GM21367 (cell line): ENCODE results near the gene TMEM94.
"Not testable (repeated sequence)": the region's sequence is repeated elsewhere in the genome, so short reads cannot be mapped to it uniquely, and the experiment has no call there.

Experiments used
- ATAC-seq: cut with Tn5 transposase; IDR thresholded peaks from one replicate; pipeline ENCODE4 v1.9.1; 2021; ENCODE audit not compliant: unreplicated experiment

The TMEM94 gene

DNA sequence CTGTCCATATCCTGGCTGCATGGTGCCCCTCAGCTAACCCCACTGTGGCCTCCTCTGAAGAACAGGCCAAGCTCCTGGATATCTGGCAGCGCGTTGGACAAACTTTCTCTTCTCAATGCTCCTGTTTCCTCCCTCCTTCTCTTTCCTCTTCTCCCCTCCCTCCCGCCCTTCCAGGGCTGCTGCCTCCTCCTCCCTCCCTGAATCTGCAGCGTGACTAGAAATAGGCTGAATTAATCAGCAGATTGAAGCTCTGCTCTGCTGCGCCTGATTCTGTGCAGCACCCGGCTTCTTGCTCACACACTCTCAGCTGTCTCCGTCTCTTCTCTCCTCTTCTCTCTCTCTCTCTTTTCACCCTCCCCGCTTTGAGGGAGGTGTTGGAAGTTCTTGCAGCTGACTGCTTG lies 19.8 kb downstream of the TMEM94 start:
- ATAC-seq, result no peak

GRCh38 chr17:75476752-75477489 lies 20.5 kb downstream of the TMEM94 start:
- ATAC-seq, result no peak

- ATAC-seq, result not testable (repeated sequence)
Measured at GRCh38 chr17:75477490-75477862, 21.0 kb downstream of the TMEM94 start.

DNA sequence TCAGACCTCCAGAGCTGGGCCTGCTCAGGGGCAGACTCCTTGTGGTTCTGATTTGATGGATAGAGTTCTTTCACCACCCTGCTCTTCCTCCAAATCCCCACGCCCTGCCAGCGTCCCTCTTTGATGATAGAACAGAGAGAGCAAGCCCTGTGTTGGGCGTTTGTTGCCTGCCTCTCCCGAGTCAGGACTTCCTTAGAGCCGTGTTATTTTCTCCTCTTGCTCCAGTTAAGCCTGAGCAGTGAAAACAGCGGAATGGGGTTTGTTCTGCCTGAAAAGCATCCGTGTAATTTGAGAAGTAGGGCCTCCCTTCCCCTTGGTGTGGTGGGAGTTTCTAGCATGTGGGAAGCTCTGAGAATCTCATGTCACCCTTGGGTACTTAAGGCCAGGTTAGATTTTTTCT lies 22.1 kb downstream of the TMEM94 start:
- ATAC-seq, result no peak

GRCh38 chr17:75480281-75480680 lies 23.8 kb downstream of the TMEM94 start:
- ATAC-seq, result no peak

DNA sequence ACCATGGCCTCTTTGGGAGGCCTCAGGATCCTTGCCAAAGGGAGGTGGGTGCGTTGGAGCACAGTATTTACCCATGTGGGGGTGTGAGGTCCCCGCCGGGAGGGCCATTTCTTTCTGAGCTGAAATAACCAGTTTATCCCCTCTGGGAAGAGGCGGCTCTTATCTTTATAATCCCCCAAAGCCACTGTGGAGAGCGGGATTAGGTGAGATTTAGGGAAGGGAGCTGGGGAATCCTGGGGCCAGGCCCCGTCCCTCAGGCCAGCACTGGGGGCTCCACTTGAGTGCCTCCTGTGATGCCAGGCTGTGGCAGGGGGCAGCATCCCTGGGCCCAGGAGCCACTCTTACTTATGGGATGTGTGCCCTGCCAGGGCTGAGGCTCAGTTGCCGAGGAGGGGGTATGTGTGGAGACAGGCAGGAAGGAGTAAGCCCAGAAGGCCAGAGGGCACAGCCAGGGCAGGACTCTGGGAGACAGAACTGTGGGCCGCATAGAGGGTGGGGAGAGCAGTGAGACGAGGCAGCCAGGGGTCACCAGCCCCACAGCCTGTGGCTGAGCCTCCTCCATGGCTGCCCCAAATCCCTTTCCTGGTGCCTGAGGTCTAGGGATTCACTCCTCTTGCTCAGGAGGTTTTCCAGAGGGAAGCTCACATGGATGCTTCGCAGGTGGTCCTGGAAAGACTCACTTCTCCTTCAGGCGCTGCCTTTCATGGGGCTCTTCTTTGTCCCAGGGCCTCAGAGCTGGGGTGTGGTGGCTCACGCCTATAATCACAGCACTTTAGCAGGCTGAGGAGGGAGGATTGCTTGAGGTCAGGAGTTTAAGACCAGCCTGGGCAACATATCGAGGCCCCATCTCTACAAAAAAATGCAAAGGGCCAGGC lies 25.0 kb downstream of the TMEM94 start:
- no peak for ATAC-seq

GRCh38 chr17:75482098-75482942 lies 25.9 kb downstream of the TMEM94 start:
- no peak for ATAC-seq

- ATAC-seq, result no peak
Measured at GRCh38 chr17:75485688-75486087, 29.3 kb downstream of the TMEM94 start.

- ATAC-seq, result no peak
Measured at GRCh38 chr17:75486151-75486550, 29.7 kb downstream of the TMEM94 start.

- no peak for ATAC-seq
Measured at GRCh38 chr17:75486951-75487350, 30.5 kb downstream of the TMEM94 start.

GRCh38 chr17:75487351-75488070 lies 31.1 kb downstream of the TMEM94 start:
- ATAC-seq, result no peak

- no peak for ATAC-seq
Measured at GRCh38 chr17:75488693-75489510, 32.5 kb downstream of the TMEM94 start.

- ATAC-seq, result no peak
Measured at GRCh38 chr17:75489511-75489955, 33.1 kb downstream of the TMEM94 start.

- ATAC-seq, result no peak
Measured at GRCh38 chr17:75490173-75490743, 33.8 kb downstream of the TMEM94 start.

- no peak for ATAC-seq
Measured at GRCh38 chr17:75490953-75491649, 34.7 kb downstream of the TMEM94 start.

GRCh38 chr17:75491680-75492079 lies 35.2 kb downstream of the TMEM94 start:
- no peak for ATAC-seq

DNA sequence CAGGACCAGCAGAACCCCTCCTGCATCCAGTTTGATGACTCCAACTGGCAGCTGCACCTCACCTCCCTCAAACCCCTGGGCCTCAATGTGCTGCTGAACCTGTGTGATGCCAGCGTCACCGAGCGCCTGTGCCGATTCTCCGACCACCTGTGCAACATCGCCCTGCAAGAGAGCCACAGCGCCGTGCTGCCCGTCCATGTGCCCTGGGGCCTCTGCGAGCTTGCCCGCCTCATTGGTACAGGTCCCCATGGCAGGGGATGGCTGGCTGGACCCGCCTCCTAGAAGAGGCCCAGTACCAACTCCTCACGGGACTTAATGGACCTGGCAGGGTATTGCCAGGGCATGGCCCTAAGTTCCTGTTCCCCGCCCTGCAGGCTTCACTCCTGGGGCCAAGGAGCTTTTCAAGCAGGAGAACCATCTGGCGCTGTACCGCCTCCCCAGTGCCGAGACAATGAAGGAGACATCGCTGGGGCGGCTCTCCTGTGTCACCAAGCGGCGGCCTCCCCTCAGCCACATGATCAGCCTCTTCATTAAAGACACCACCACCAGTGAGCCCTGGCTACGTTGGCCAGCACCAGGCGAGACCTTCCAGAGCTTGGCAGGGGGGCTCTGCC lies 36.2 kb downstream of the TMEM94 start:
- ATAC-seq, result no peak

DNA sequence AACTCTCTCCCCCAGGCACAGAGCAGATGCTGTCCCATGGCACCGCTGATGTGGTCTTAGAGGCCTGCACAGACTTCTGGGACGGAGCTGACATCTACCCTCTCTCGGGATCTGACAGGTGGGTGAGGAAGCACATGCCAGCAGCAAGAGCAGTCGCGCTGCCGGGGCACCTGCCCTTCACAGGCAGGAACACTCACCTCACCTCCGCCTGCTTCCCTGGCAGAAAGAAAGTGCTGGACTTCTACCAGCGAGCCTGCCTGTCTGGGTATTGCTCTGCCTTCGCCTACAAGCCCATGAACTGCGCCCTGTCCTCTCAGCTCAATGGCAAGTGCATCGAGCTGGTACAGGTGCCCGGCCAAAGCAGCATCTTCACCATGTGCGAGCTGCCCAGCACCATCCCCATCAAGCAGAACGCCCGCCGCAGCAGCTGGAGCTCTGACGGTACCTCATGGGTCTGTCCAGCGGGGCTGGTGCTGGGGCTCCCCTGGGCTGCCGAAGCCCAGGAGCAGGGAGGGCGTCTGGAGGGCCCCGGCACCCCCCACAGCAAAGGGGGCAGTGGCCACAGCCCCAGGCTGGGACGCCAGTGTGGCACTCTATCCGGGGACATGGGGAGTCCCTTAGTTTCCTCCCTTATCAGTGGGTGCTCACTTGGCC lies 37.2 kb downstream of the TMEM94 start:
- no peak for ATAC-seq
